H1 (cell line): Measurements from ENCODE around the gene SPIRE1. TPM values are rescaled to one million over a fixed set of nuclear protein-coding genes. Genes with fewer than 3 reads are reported as not detected.

ENCODE experiments used
- CTCF ChIA-PET: fragments of 300-600 bp; sonication (Branson Sonifier 250); formaldehyde crosslinking; loops from one replicate; lab custom pipeline; 2021; ENCODE audit not compliant: partially characterized antibody; lab: Charles Lee
- POLR2A ChIA-PET: fragments of 300-600 bp; sonication (Branson Sonifier 250); formaldehyde crosslinking; loops from one replicate; lab custom pipeline; 2021; ENCODE audit warnings: inconsistent platforms; ENCODE audit not compliant: partially characterized antibody; lab: Charles Lee
- DNase-seq, 2 experiments: peaks; one replicate each; pipeline versions ENCODE4 v3.0.0 to v3.0.0-alpha.2; 2010 to 2022; ENCODE audit warnings: low spot score in 2 of 2, low read depth in 1 of 2, mixed read lengths in 1 of 2
- FAIRE-seq: peaks from 2 replicates; lab custom pipeline; 2011; peaks lifted over from hg19 to GRCh38; lab: Jason Lieb, UNC
- H2AFZ ChIP-seq: 2 replicates; pipeline ENCODE4 v1.8.1; 2012; ENCODE audit warnings: low read length, inconsistent platforms
- H2AK5ac ChIP-seq: 2 replicates; pipeline ENCODE4 v1.6.1; 2013; ENCODE audit warnings: low read depth, low read length
- H2BK120ac ChIP-seq: replicated peaks from 2 replicates; pipeline ENCODE3; 2013; ENCODE audit warnings: low read depth, low read length, inconsistent platforms
- H2BK12ac ChIP-seq: 2 replicates; pipeline ENCODE4 v1.6.1; 2013; ENCODE audit warnings: low read depth, low read length
- H2BK15ac ChIP-seq: 2 replicates; pipeline ENCODE4 v1.6.1; 2013; ENCODE audit warnings: low read length
- H2BK20ac ChIP-seq: 2 replicates; pipeline ENCODE4 v1.6.1; 2013; ENCODE audit warnings: low read length
- H2BK5ac ChIP-seq: 2 replicates; pipeline ENCODE4 v1.6.1; 2013; ENCODE audit warnings: low read depth, low read length
- H3K14ac ChIP-seq: 2 replicates; pipeline ENCODE4 v1.6.1; 2013; ENCODE audit warnings: inconsistent platforms; ENCODE audit not compliant: insufficient read length
- H3K18ac ChIP-seq: 2 replicates; pipeline ENCODE4 v1.6.1; 2013; ENCODE audit warnings: low read length; ENCODE audit errors: extremely low read depth
- H3K23ac ChIP-seq: 2 replicates; pipeline ENCODE4 v1.6.1; 2013; ENCODE audit warnings: inconsistent platforms; ENCODE audit not compliant: insufficient read length
- H3K23me2 ChIP-seq: 2 replicates; pipeline ENCODE4 v1.6.1; 2013; ENCODE audit warnings: low read depth, low read length
- H3K27ac ChIP-seq: 2 replicates; pipeline ENCODE4 v1.6.1; 2011; ENCODE audit warnings: low read depth, low read length, inconsistent platforms
- H3K27me3 ChIP-seq, 4 experiments: replicated peaks in 1 of 4; 1 replicate in 1 of 4; 2 replicates in 3 of 4; pipeline versions ENCODE4 v1.6.1 to v1.8.1; 2011 to 2013; ENCODE audit warnings: low read length in 3 of 4, mild to moderate bottlenecking in 3 of 4, inconsistent platforms in 2 of 4, mixed read lengths in 2 of 4, moderate library complexity in 1 of 4; ENCODE audit not compliant: control insufficient read depth in 3 of 4, insufficient read depth in 3 of 4; ENCODE audit errors: extremely low read depth in 1 of 4
- H3K36me3 ChIP-seq, 4 experiments: 2 replicates each; pipeline versions ENCODE4 v1.6.1 to v1.8.1; 2011 to 2013; ENCODE audit warnings: mild to moderate bottlenecking in 4 of 4, low read length in 3 of 4, moderate library complexity in 2 of 4, control low read depth in 1 of 4, inconsistent platforms in 1 of 4; ENCODE audit not compliant: insufficient read depth in 4 of 4, control insufficient read depth in 2 of 4
- H3K4ac ChIP-seq: replicated peaks from 2 replicates; pipeline ENCODE3; 2013; ENCODE audit warnings: low read length, low read depth, mixed read lengths, inconsistent platforms; ENCODE audit not compliant: insufficient read length
- H3K4me1 ChIP-seq, 4 experiments: replicated peaks in 1 of 4; 1 replicate in 1 of 4; 2 replicates in 3 of 4; pipeline versions ENCODE4 v1.6.1 to v1.8.1; 2011 to 2013; ENCODE audit warnings: low read length in 3 of 4, inconsistent platforms in 2 of 4, mixed read lengths in 1 of 4; ENCODE audit not compliant: insufficient read depth in 4 of 4, control insufficient read depth in 3 of 4
- H3K4me2 ChIP-seq, 2 experiments: 2 replicates each; pipeline versions ENCODE4 v1.6.1 to v1.8.1; 2011 to 2013; ENCODE audit warnings: low read depth in 2 of 2, low read length in 2 of 2, control low read depth in 1 of 2, inconsistent platforms in 1 of 2, mild to moderate bottlenecking in 1 of 2; ENCODE audit not compliant: insufficient read depth in 1 of 2
- H3K4me3 ChIP-seq, 4 experiments: fragments of 200-600, 300-600 bp in 1 of 4; sonication (generic), shearing (Covaris generic), sonication (Bioruptor Twin) in 1 of 4; 2 replicates each; pipeline versions ENCODE4 v1.5.1 to v1.8.1; 2011 to 2016; ENCODE audit warnings: low read length in 4 of 4, low read depth in 3 of 4, control low read depth in 2 of 4, inconsistent platforms in 2 of 4, mild to moderate bottlenecking in 2 of 4, mixed read lengths in 1 of 4, moderate library complexity in 1 of 4; ENCODE audit not compliant: insufficient read depth in 2 of 4; ENCODE audit errors: extremely low read depth in 1 of 4
- H3K56ac ChIP-seq: replicated peaks from 2 replicates; pipeline ENCODE3; 2013; ENCODE audit warnings: low read depth, mild to moderate bottlenecking, mixed read lengths, low read length, inconsistent platforms; ENCODE audit not compliant: insufficient read length
- H3K79me1 ChIP-seq: 2 replicates; pipeline ENCODE4 v1.6.1; 2013; ENCODE audit warnings: low read depth, low read length, control low read depth
- H3K79me2 ChIP-seq, 2 experiments: 2 replicates each; pipeline versions ENCODE4 v1.6.1 to v1.8.1; 2012 to 2013; ENCODE audit warnings: low read length in 2 of 2, mild to moderate bottlenecking in 2 of 2, inconsistent platforms in 1 of 2; ENCODE audit not compliant: insufficient read depth in 2 of 2, control insufficient read depth in 1 of 2
- H3K9ac ChIP-seq, 4 experiments: replicated peaks in 1 of 4; 1 replicate in 1 of 4; 2 replicates in 3 of 4; pipeline versions ENCODE4 v1.6.1 to v1.8.1; 2011 to 2013; ENCODE audit warnings: low read depth in 3 of 4, low read length in 3 of 4, control low read depth in 2 of 4, mild to moderate bottlenecking in 2 of 4, moderate library complexity in 2 of 4, inconsistent platforms in 1 of 4; ENCODE audit errors: extremely low read depth in 1 of 4
- H3K9me3 ChIP-seq, 2 experiments: 2 replicates each; pipeline versions ENCODE4 v1.6.1 to v1.8.1; 2012 to 2013; ENCODE audit warnings: mild to moderate bottlenecking in 2 of 2, moderate library complexity in 2 of 2, control low read depth in 1 of 2, inconsistent platforms in 1 of 2, low read depth in 1 of 2, low read length in 1 of 2, mixed read lengths in 1 of 2; ENCODE audit not compliant: insufficient read depth in 2 of 2
- H4K20me1 ChIP-seq, 2 experiments: replicated peaks in 1 of 2; 2 replicates each; pipeline versions ENCODE3 to v1.8.1; 2011 to 2013; ENCODE audit warnings: inconsistent platforms in 2 of 2, low read length in 2 of 2, mild to moderate bottlenecking in 1 of 2; ENCODE audit not compliant: insufficient read depth in 2 of 2, control insufficient read depth in 1 of 2
- H4K5ac ChIP-seq: 2 replicates; pipeline ENCODE4 v1.6.1; 2013; ENCODE audit warnings: low read length, low read depth, mixed read lengths, inconsistent platforms; ENCODE audit not compliant: insufficient read length
- H4K8ac ChIP-seq: 2 replicates; pipeline ENCODE4 v1.8.0; 2013; ENCODE audit warnings: mild to moderate bottlenecking, moderate library complexity, low read length, inconsistent platforms; ENCODE audit not compliant: insufficient read depth; ENCODE audit errors: extremely low read depth
- H4K91ac ChIP-seq: replicated peaks from 2 replicates; pipeline ENCODE3; 2013; ENCODE audit warnings: low read length, mixed read lengths, inconsistent platforms; ENCODE audit not compliant: insufficient read length
- CBX8 ChIP-seq: fragments of 300-800, 300-1000 bp; sonication (generic); IDR thresholded peaks from 2 replicates; pipeline ENCODE4 v1.7.1; 2016; ENCODE audit warnings: low read depth, low read length, borderline replicate concordance
- E2F6 ChIP-seq: IDR thresholded peaks from 2 replicates; pipeline ENCODE4 v1.6.1; 2012; ENCODE audit warnings: inconsistent platforms
- POLR2A ChIP-seq, 2 experiments: IDR thresholded peaks; 1 replicate in 1 of 2; 2 replicates in 1 of 2; pipeline ENCODE4 v1.6.1; 2011; ENCODE audit warnings: low read depth in 2 of 2, low read length in 2 of 2, mild to moderate bottlenecking in 2 of 2; ENCODE audit errors: control extremely low read depth in 1 of 2
- SIN3A ChIP-seq, 2 experiments: IDR thresholded peaks in 1 of 2; conservative IDR thresholded peaks in 1 of 2; 2 replicates each; pipeline ENCODE4 v1.6.1; 2011 to 2012; ENCODE audit warnings: low read length in 2 of 2, improper control_type of control experiment in 1 of 2, low read depth in 1 of 2, mild to moderate bottlenecking in 1 of 2
- SRF ChIP-seq: IDR thresholded peaks from 2 replicates; pipeline ENCODE4 v1.6.1; 2011; ENCODE audit warnings: mild to moderate bottlenecking, low read depth, low read length, moderate library complexity
- WGBS, 2 experiments: shearing (Covaris generic) in 1 of 2; methylation state at CpG; one replicate each; pipeline versions ENCODE4 v1.1.6 to v1.1.7; 2013 to 2015; ENCODE audit warnings: low lambda C conversion rate in 2 of 2, mixed read lengths in 2 of 2, inconsistent platforms in 1 of 2, low coverage in 1 of 2, missing lambda C conversion rate in 1 of 2; ENCODE audit not compliant: insufficient replicate concordance in 2 of 2, insufficient coverage in 1 of 2, insufficient read length in 1 of 2; ENCODE audit errors: extremely low coverage in 1 of 2, missing lambda C conversion rate in 1 of 2; 5-methylcytosine and 5-hydroxymethylcytosine counted together
- polyA plus RNA-seq, 7 experiments: library from polyadenylated mRNA; depleted of rRNA in 3 of 7; stranded (reverse) in 5 of 7; unstranded in 2 of 7; fragments of >200 nt in 5 of 7; fragments of 200-250 nt in 2 of 7; gene quantifications; 1 replicate in 5 of 7; 2 replicates in 1 of 7; 4 replicates in 1 of 7; pipeline versions ENCODE4 v1.2.1 to v1.2.3, GENCODE V29; 2011 to 2013; ENCODE audit warnings: missing spikeins in 2 of 7, mixed read lengths in 2 of 7
- total RNA-seq: library from RNA; stranded (reverse); fragmentation: NEBNext Ultra II Directional; extraction: Animal tissue kit (Norgen Biotek cat#: 25700); gene quantifications from 2 replicates; pipeline ENCODE4 v1.2.1, GENCODE V29; 2021

SPIRE1 gene
- total and polyA plus RNA-seq, 2 of the 8 experiments (the other 6 are each of a cell fraction or from before 2014, with no cell fraction given), result 6.0 to 21.5 TPM

GRCh38 chr18:12463191-12463590, 194.7 kb downstream of the SPIRE1 start:
- no peak overlapping the region for H3K14ac ChIP-seq
- no peak overlapping the region for H3K4ac ChIP-seq
- no peak overlapping the region for H2BK120ac ChIP-seq
- no peaks in the 10 kb centered on the region for H3K79me2 ChIP-seq
- H3K9ac ChIP-seq, result no peak overlapping the region
- no peak overlapping the region for H2AFZ ChIP-seq
- POLR2A ChIA-PET, result interaction anchor here (1.4 kb wide), 1 partner anchor 35 kb away, joined by 3 read pairs; no protein-coding TSS in a partner anchor
- WGBS, 2 experiments, result 77% methylated on average over 7 of the region's 7 CpGs; no CpG with 5 or more reads in 1 of the 2 experiments
- no peak overlapping the region for H2BK15ac ChIP-seq
- no peak for FAIRE-seq
- no peak overlapping the region for H4K8ac ChIP-seq
- CTCF ChIA-PET, result interaction anchor here (1.5 kb wide), 1 partner anchor 72 kb away, joined by 7 read pairs; no protein-coding TSS in a partner anchor
- H2AK5ac ChIP-seq, result no peak overlapping the region
- H3K23me2 ChIP-seq, result no peaks in the 10 kb centered on the region
- no peak overlapping the region for H3K56ac ChIP-seq
- no peaks in the 10 kb centered on the region for H3K79me1 ChIP-seq
- H3K4me3 ChIP-seq, result no peak overlapping the region
- no peak overlapping the region for H3K4me2 ChIP-seq
- no peak overlapping the region for H4K91ac ChIP-seq
- H3K27me3 ChIP-seq, result no peaks in the 10 kb centered on the region
- no peaks in the 10 kb centered on the region for H3K4me1 ChIP-seq
- DNase-seq, result no peak
- H4K5ac ChIP-seq, result no peak overlapping the region
- no peak overlapping the region for H3K18ac ChIP-seq
- no peak overlapping the region for H2BK20ac ChIP-seq
- no peaks in the 10 kb centered on the region for H3K9me3 ChIP-seq
- no peaks in the 10 kb centered on the region for H3K36me3 ChIP-seq
- TF ChIP-seq E2F6 (peak; percentile 36; the same call in 1 of the 2 replicates), SIN3A (conservative IDR thresholded peaks at IDR 0.05 in 1 of 2, IDR thresholded peaks at IDR 0.05 in 1 of 2; ENCODE audit: low read depth in 1 of 2, low read length in 2 of 2) (no peak), CBX8 (no peak), POLR2A (IDR thresholded peaks at IDR 0.05; ENCODE audit: control extremely low read depth in 1 of 2, low read depth in 2 of 2, low read length in 2 of 2) (no peak), SRF (no peak)
- H2BK5ac ChIP-seq, result no peak overlapping the region
- peaks cover 0 to 2% of the 10 kb centered on the region in 2 experiments for H4K20me1 ChIP-seq
- H3K27ac ChIP-seq, result no peak overlapping the region
- H2BK12ac ChIP-seq, result no peak overlapping the region
- no peak overlapping the region for H3K23ac ChIP-seq
